B cell (primary cell): ENCODE results near the gene UGT1A9. TPM values are rescaled to one million over a fixed set of nuclear protein-coding genes. Genes with fewer than 3 reads are reported as not detected.

Experiments
- ATAC-seq: fragments of 200-7000 bp; cut with Tn5 transposase; one replicate; pipeline ENCODE4 v1.10.0; 2021; ENCODE audit warnings: low read depth, mild to moderate bottlenecking, moderate number of reproducible peaks, moderate library complexity
- CTCF ChIA-PET: fragments of 350-600 bp; sonication (Branson Sonifier 250); formaldehyde crosslinking; loops from one replicate; lab custom pipeline; 2021; ENCODE audit warnings: antibody characterized with exemption, inconsistent platforms; lab: Charles Lee
- POLR2A ChIA-PET: fragments of 350-600 bp; sonication (Branson Sonifier 250); formaldehyde crosslinking; loops from one replicate; lab custom pipeline; 2021; ENCODE audit warnings: antibody characterized with exemption; lab: Charles Lee
- DNase-seq: peaks from one replicate; pipeline ENCODE4 v3.0.0; 2013
- H2AFZ ChIP-seq: 2 replicates; pipeline ENCODE4 v1.6.1; 2012; ENCODE audit warnings: mild to moderate bottlenecking, low read depth, low read length; ENCODE audit not compliant: insufficient read depth, poor library complexity, severe bottlenecking
- H3K27ac ChIP-seq, 2 donors: 1 replicate in 1 of 2; 2 replicates in 1 of 2; pipeline ENCODE4 v1.5.1; 2012 to 2013; ENCODE audit warnings: low read length in 2 of 2, mild to moderate bottlenecking in 2 of 2, moderate library complexity in 1 of 2
- H3K27me3 ChIP-seq, 4 experiments: fragments of 200-600 bp in 1 of 4; sonication (generic) in 1 of 4; replicated peaks in 1 of 4; 1 replicate in 2 of 4; 2 replicates in 2 of 4; pipeline versions ENCODE4 v1.6.1 to v1.7.0; 2013 to 2016; ENCODE audit warnings: low read length in 3 of 4, mild to moderate bottlenecking in 2 of 4, mixed read lengths in 1 of 4, moderate library complexity in 1 of 4; ENCODE audit not compliant: insufficient read depth in 4 of 4, control insufficient read depth in 3 of 4; ENCODE audit errors: control extremely low read depth in 1 of 4
- H3K36me3 ChIP-seq, 2 experiments: replicated peaks in 1 of 2; 1 replicate in 1 of 2; 2 replicates in 1 of 2; pipeline versions ENCODE4 v1.6.1 to v1.7.1; 2013; ENCODE audit warnings: low read length in 1 of 2; ENCODE audit not compliant: insufficient read depth in 2 of 2, control insufficient read depth in 1 of 2; ENCODE audit errors: control extremely low read depth in 1 of 2, extremely low read depth in 1 of 2
- H3K4me1 ChIP-seq, 2 donors: fragments of 200-600 bp in 1 of 2; sonication (generic) in 1 of 2; 1 replicate in 1 of 2; 2 replicates in 1 of 2; pipeline versions ENCODE4 v1.5.1 to v1.6.1; 2013 to 2017; ENCODE audit warnings: low read length in 2 of 2; ENCODE audit not compliant: control insufficient read depth in 2 of 2, insufficient read depth in 2 of 2
- H3K4me2 ChIP-seq: replicated peaks from 2 replicates; pipeline ENCODE3; 2012; ENCODE audit warnings: mild to moderate bottlenecking, low read depth, low read length; ENCODE audit not compliant: poor library complexity, severe bottlenecking
- H3K4me3 ChIP-seq, 5 experiments: fragments of 200-600 bp in 1 of 5; sonication (generic) in 1 of 5; 1 replicate in 3 of 5; 2 replicates in 2 of 5; pipeline versions ENCODE4 v1.5.1 to v1.7.0; 2011 to 2016; ENCODE audit warnings: low read length in 4 of 5, mild to moderate bottlenecking in 4 of 5, low read depth in 2 of 5, control low read depth in 1 of 5, moderate library complexity in 1 of 5; ENCODE audit not compliant: insufficient read depth in 1 of 5; ENCODE audit errors: control extremely low read depth in 1 of 5, extremely low read depth in 1 of 5
- H3K79me2 ChIP-seq: fragments of 200-600 bp; sonication (generic); one replicate; pipeline ENCODE4 v1.6.0; 2016; ENCODE audit warnings: low read length; ENCODE audit not compliant: control insufficient read depth, insufficient read depth
- H3K9ac ChIP-seq: fragments of 200-600 bp; sonication (generic); 2 replicates; pipeline ENCODE4 v1.6.1; 2017; ENCODE audit warnings: mild to moderate bottlenecking, low read length, moderate library complexity
- H3K9me3 ChIP-seq, 3 donors: one replicate each; pipeline versions ENCODE4 v1.6.1 to v1.7.1; 2013; ENCODE audit warnings: low read length in 2 of 3; ENCODE audit not compliant: control insufficient read depth in 2 of 3, insufficient read depth in 1 of 3; ENCODE audit errors: control extremely low read depth in 1 of 3
- H4K20me1 ChIP-seq: 2 replicates; pipeline ENCODE4 v1.6.0; 2012; ENCODE audit warnings: mild to moderate bottlenecking, low read length; ENCODE audit not compliant: insufficient read depth, control insufficient read depth, poor library complexity, severe bottlenecking
- H3K27ac Mint-ChIP-seq: one replicate; pipeline ENCODE4 v1.8.0; 2021; ENCODE audit warnings: mixed read lengths
- H3K27me3 Mint-ChIP-seq: one replicate; pipeline ENCODE4 v1.8.0; 2021; ENCODE audit warnings: mixed read lengths
- H3K4me1 Mint-ChIP-seq: one replicate; pipeline ENCODE4 v1.8.0; 2021; ENCODE audit warnings: mixed read lengths
- H3K4me3 Mint-ChIP-seq: one replicate; pipeline ENCODE4 v1.8.0; 2021; ENCODE audit warnings: mixed read lengths
- H3K9me3 Mint-ChIP-seq: one replicate; pipeline ENCODE4 v1.8.0; 2022; ENCODE audit warnings: mixed read lengths; ENCODE audit not compliant: insufficient read depth
- CTCF ChIP-seq: fragments of 200-600 bp; IDR thresholded peaks from one replicate; pipeline ENCODE4 v1.8.0; 2022; ENCODE audit warnings: antibody characterized with exemption, mild to moderate bottlenecking
- EZH2 ChIP-seq: IDR thresholded peaks from 2 replicates; pipeline ENCODE4 v1.6.1; 2012; ENCODE audit warnings: borderline replicate concordance, low read depth, mild to moderate bottlenecking, moderate library complexity, low read length; ENCODE audit not compliant: insufficient read depth, poor library complexity, severe bottlenecking
- WGBS: methylation state at CpG from one replicate; pipeline ENCODE4 v1.1.5; 2013; ENCODE audit warnings: missing lambda C conversion rate; ENCODE audit not compliant: insufficient coverage; 5-methylcytosine and 5-hydroxymethylcytosine counted together
- intact Hi-C: fragments of 100-400 bp; cut with micrococcal nuclease; formaldehyde crosslinking; loops from one replicate; pipeline ENCODE4 v1.10.0; 2022
- polyA plus RNA-seq: library from polyadenylated mRNA; depleted of rRNA; stranded (reverse); fragments of >200 nt; gene quantifications from 2 replicates; pipeline ENCODE4 v1.2.3, GENCODE V29; 2012
- total RNA-seq, 2 donors: library from RNA; stranded (reverse); fragments of 120-200 nt in 1 of 2; gene quantifications; 1 replicate in 1 of 2; 2 replicates in 1 of 2; pipeline versions ENCODE4 v1.2.3 to v1.2.4, GENCODE V29; 2013 to 2022

UGT1A9 gene
- total and polyA plus RNA-seq, 2 donors (not counting 1 experiment from before 2014, with no cell fraction given), result not detected

- no peaks in the 10 kb centered on the region for H3K36me3 ChIP-seq
- no peaks in the 10 kb centered on the region for H4K20me1 ChIP-seq
- H3K9me3 ChIP-seq, result peaks cover 0 to 19% (median 8%) of the 10 kb centered on the region in 3 donors
- TF ChIP-seq CTCF (no peak), EZH2 (no peak)
- no peak for ATAC-seq
- H3K27me3 ChIP-seq, result peaks cover 0 to 3% (median 1%) of the 10 kb centered on the region in 4 experiments
- H3K9ac ChIP-seq, result no peak overlapping the region
- ChIA-PET POLR2A (no interaction called here), CTCF (no interaction called here)
- H3K4me1 ChIP-seq, result no peaks in the 10 kb centered on the region
- peaks cover 7% of the 10 kb centered on the region for H3K9me3 Mint-ChIP-seq
- H3K27ac Mint-ChIP-seq, result no peak overlapping the region
- no peaks in the 10 kb centered on the region for H3K79me2 ChIP-seq
- DNase-seq, result no peak
- no peak overlapping the region for H3K27ac ChIP-seq
- no peaks in the 10 kb centered on the region for H3K4me1 Mint-ChIP-seq
- no peak overlapping the region for H3K4me2 ChIP-seq
- WGBS, result 98% methylated on average over 11 of the region's 16 CpGs
- no peak overlapping the region for H3K4me3 ChIP-seq
- H3K4me3 Mint-ChIP-seq, result no peak overlapping the region
- peaks cover 16% of the 10 kb centered on the region for H3K27me3 Mint-ChIP-seq
- intact Hi-C loops, result no loop called here
- H2AFZ ChIP-seq, result no peak overlapping the region
Observed at GRCh38 chr2:233772153-233772552, 100.5 kb downstream of the UGT1A9 start.

GRCh38 chr2:233772583-233772982, 100.9 kb downstream of the UGT1A9 start:
- H3K9me3 Mint-ChIP-seq, result peaks cover 7% of the 10 kb centered on the region
- H3K27ac Mint-ChIP-seq, result no peak overlapping the region
- H3K36me3 ChIP-seq, result no peaks in the 10 kb centered on the region
- H3K4me3 ChIP-seq, result no peak overlapping the region
- H3K27me3 ChIP-seq, result peaks cover 0 to 3% (median 1%) of the 10 kb centered on the region in 4 experiments
- DNase-seq (no peak), ATAC-seq (no peak)
- no peak overlapping the region for H3K4me3 Mint-ChIP-seq
- POLR2A ChIA-PET, result no interaction called here
- H3K79me2 ChIP-seq, result no peaks in the 10 kb centered on the region
- CTCF ChIA-PET, result no interaction called here
- H3K4me2 ChIP-seq, result no peak overlapping the region
- no peaks in the 10 kb centered on the region for H3K4me1 Mint-ChIP-seq
- H3K9ac ChIP-seq, result no peak overlapping the region
- intact Hi-C loops, result no loop called here
- TF ChIP-seq CTCF, result no peak
- TF ChIP-seq EZH2, result no peak
- no peaks in the 10 kb centered on the region for H4K20me1 ChIP-seq
- H3K27ac ChIP-seq, result no peak overlapping the region
- H2AFZ ChIP-seq, result no peak overlapping the region
- peaks cover 17% of the 10 kb centered on the region for H3K27me3 Mint-ChIP-seq
- WGBS, result 69% methylated on average over 4 of the region's 5 CpGs
- H3K9me3 ChIP-seq, result peaks cover 0 to 20% (median 8%) of the 10 kb centered on the region in 3 donors
- H3K4me1 ChIP-seq, result no peaks in the 10 kb centered on the region
